Retinal pigment epithelial cell (primary cell): ENCODE data around the gene SUZ12.
A peak's percentile ranks its signal among the peaks of the same experiment; 100 is the strongest.
"Not testable (repeated sequence)": the region's sequence is repeated elsewhere in the genome, so short reads cannot be mapped to it uniquely, and the experiment has no call there.

ENCODE experiments used
- DNase-seq: peaks from one replicate; pipeline ENCODE4 v3.0.0-alpha.2; 2010; ENCODE audit warnings: low read depth
- H3K4me3 ChIP-seq: 2 replicates; pipeline ENCODE4 v1.5.1; 2011; ENCODE audit warnings: mild to moderate bottlenecking, low read length, control low read depth, moderate library complexity
- TF ChIP-seq, protein P1 (sequence below): conservative IDR thresholded peaks from 2 replicates; pipeline ENCODE4 v1.5.1; 2011; ENCODE audit warnings: low read depth, low read length, control low read depth, inconsistent platforms

The SUZ12 gene

GRCh38 chr17:32016231-32016630, 79.4 kb downstream of the SUZ12 start:
- no peak overlapping the region for H3K4me3 ChIP-seq
- no peak for DNase-seq
- TF ChIP-seq, protein P1, sequence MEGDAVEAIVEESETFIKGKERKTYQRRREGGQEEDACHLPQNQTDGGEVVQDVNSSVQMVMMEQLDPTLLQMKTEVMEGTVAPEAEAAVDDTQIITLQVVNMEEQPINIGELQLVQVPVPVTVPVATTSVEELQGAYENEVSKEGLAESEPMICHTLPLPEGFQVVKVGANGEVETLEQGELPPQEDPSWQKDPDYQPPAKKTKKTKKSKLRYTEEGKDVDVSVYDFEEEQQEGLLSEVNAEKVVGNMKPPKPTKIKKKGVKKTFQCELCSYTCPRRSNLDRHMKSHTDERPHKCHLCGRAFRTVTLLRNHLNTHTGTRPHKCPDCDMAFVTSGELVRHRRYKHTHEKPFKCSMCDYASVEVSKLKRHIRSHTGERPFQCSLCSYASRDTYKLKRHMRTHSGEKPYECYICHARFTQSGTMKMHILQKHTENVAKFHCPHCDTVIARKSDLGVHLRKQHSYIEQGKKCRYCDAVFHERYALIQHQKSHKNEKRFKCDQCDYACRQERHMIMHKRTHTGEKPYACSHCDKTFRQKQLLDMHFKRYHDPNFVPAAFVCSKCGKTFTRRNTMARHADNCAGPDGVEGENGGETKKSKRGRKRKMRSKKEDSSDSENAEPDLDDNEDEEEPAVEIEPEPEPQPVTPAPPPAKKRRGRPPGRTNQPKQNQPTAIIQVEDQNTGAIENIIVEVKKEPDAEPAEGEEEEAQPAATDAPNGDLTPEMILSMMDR: no peak

- TF ChIP-seq, protein P1: no peak
- H3K4me3 ChIP-seq: no peak overlapping the region
- DNase-seq: peak; percentile 68
Measured at GRCh38 chr17:32019228-32019627, 82.4 kb downstream of the SUZ12 start.

- H3K4me3 ChIP-seq: no peak overlapping the region
- DNase-seq: no peak
- TF ChIP-seq, protein P1: no peak
Measured at GRCh38 chr17:32020943-32021614, 84.3 kb downstream of the SUZ12 start.

DNA sequence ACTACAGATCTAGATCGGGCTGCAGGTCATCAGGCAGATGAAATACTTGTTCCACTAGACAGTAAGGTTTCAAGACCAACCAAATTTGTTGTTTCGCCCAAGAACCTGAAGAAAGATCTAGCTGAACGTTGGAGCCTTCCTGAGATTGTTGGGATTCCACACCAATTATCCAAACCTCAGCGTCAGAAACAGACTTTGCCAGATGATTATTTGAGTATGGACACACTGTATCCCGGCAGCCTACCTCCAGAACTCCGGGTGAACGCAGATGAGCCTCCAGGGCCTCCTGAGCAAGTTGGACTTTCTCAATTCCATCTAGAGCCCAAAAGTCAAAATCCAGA, 84.8 kb downstream of the SUZ12 start:
- TF ChIP-seq, protein P1: no peak
- H3K4me3 ChIP-seq: no peak overlapping the region
- no peak for DNase-seq

DNA sequence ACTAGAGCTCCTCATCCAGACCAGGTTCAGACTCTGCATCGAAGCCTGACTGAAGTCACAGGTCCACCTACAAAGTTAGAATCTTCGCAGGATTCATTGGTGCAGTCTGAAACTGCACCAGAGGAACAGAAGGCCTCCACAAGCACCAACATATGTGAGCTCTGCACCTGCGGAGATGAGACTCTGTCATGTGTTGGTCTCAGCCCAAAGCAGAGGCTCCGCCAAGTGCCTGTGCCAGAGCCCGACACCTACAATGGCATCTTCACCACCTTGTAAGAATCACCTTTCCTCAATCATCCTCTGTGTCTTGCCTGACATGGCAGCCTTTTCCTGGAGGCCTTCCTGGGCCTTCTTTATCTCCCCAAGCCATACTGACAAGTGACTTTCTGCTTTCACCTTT, 85.7 kb downstream of the SUZ12 start:
- DNase-seq, H3K4me3 ChIP-seq: not testable (repeated sequence)

DNA sequence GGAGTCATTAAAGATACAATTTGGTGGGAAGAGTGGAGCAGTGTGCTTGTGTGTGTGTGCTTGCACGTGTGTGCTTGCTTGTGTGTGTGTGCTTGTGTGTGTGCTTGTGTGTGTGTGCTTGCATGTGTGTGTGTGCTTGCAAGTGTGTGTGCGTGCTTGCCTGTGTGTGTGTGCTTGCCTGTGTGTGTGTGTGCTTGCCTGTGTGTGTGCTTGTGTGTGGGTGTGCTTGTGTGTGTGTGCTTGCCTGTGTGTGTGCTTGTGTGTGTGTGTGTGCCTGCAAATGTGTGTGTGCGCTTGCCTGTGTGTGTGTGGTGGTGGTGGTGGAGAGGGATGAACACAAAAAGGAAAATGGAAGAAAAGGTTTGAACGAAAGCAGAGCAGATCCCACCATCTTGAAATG, 90.5 kb downstream of the SUZ12 start:
- H3K4me3 ChIP-seq, DNase-seq: not testable (repeated sequence)

- no peak for DNase-seq
- H3K4me3 ChIP-seq: no peak overlapping the region
- TF ChIP-seq, protein P1: no peak
Measured at GRCh38 chr17:32033223-32033622, 96.4 kb downstream of the SUZ12 start.

DNA sequence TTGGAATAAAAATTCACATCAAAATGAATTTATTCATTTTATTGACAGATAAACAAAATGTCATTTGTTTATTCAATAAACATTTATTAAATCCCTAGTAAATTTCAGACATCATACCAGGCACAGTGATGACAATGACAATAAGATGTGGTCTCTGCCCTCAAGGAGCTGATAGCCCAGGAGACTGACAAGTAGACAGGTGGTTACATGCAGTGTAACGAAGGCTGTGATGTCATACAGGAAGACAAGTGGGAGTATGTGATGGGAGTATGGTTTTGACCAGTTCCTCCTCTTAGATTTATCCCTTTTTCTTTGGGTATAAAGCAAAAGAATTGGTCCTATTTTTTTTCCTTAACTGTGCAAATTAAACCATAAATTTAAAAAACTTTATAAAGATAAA, 97.0 kb downstream of the SUZ12 start:
- not testable (repeated sequence) for DNase-seq, H3K4me3 ChIP-seq

- not testable (repeated sequence) for H3K4me3 ChIP-seq, DNase-seq
Measured at GRCh38 chr17:32040246-32040645, 103.4 kb downstream of the SUZ12 start.

DNA sequence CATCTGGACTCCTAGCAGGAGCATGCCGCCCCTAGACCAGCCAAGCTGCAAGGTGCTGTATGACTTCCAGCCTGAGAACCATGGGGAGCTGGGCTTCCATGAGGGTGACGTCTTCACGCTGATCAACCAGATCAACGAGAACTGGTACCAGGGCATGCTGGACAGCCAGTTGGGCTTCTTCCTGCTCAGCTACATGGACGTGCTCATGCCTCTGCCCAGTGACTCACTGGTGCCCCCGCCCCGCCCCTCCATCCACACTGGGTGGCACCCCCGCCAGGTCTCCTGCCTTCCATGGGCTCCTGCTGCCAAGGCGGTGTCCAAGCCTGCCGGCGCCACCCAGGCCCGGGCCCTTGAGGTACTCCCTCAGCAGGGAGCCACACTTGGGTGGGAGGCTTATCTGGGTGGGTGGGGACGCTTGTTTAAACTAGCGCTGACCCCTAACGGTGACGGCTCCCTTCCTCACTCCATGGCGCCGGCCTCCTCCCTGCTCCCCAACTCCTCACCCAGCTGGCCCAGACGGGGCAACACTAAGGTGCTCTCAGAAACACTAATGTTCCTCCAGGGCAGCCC, 104.6 kb downstream of the SUZ12 start:
- not testable (repeated sequence) for DNase-seq

DNA sequence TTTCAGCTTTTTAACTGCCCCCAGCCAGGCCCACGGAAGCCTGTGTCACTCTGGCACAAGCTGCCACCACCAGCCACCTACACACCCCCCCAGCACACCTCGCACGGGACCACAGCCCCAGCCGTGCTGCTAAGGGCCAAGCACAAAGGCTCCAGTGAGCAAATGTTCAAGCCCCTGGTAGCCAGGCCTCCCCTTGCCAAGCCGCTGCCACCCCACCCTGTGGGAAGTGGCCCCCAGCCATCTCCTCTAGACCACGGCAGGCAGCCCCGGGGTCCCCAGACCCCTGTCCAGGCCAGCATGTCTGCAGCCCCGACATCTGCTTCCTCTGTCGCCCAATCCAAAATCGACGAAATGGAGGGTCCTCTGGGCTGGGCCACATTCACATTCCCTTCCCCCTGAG, 105.5 kb downstream of the SUZ12 start:
- H3K4me3 ChIP-seq, DNase-seq: not testable (repeated sequence)

More for the DNA sequence above, 104.6 kb downstream of the SUZ12 start:
- H3K4me3 ChIP-seq: not testable (repeated sequence)

- H3K4me3 ChIP-seq, DNase-seq: not testable (repeated sequence)
Measured at GRCh38 chr17:32045611-32046010, 108.8 kb downstream of the SUZ12 start.

- not testable (repeated sequence) for DNase-seq, H3K4me3 ChIP-seq
Measured at GRCh38 chr17:32047663-32048062, 110.9 kb downstream of the SUZ12 start.
